HepG2 (cell line): ENCODE measurements around the gene HPS3. TPM values are rescaled to one million over a fixed set of nuclear protein-coding genes. Genes with fewer than 3 reads are reported as not detected.
A peak's percentile ranks its signal among the peaks of the same experiment; 100 is the strongest.

Experiments used
- ARNT ChIP-seq: fragments of 450-650 bp; IDR thresholded peaks from 2 replicates; pipeline ENCODE4 v1.6.1; 2017
- BRD4 ChIP-seq: sonication (generic); formaldehyde crosslinking; IDR thresholded peaks from 2 replicates; pipeline ENCODE4 v1.4.0; 2020; ENCODE audit warnings: missing genetic modification reagents
- CREM ChIP-seq, 2 experiments: sonication (generic) in 1 of 2; formaldehyde crosslinking in 1 of 2; IDR thresholded peaks; 2 replicates each; pipeline versions ENCODE4 v1.4.0 to v1.6.1; 2016 to 2020; ENCODE audit warnings: antibody characterized with exemption in 1 of 2, mild to moderate bottlenecking in 1 of 2, missing genetic modification reagents in 1 of 2
- DNMT3B ChIP-seq: conservative IDR thresholded peaks from 2 replicates; pipeline ENCODE4 v1.6.1; 2016; ENCODE audit warnings: missing biosample characterization, control low read depth
- ETV5 ChIP-seq: IDR thresholded peaks from 2 replicates; pipeline ENCODE4 v1.6.1; 2018; ENCODE audit warnings: missing biosample characterization, missing genetic modification reagents, inconsistent platforms, borderline replicate concordance
- FOSL1 ChIP-seq: sonication (generic); formaldehyde crosslinking; IDR thresholded peaks from 2 replicates; pipeline ENCODE4 v1.9.0; 2021; ENCODE audit warnings: missing genetic modification reagents, borderline replicate concordance
- GZF1 ChIP-seq: sonication (generic); formaldehyde crosslinking; IDR thresholded peaks from 2 replicates; pipeline ENCODE4 v1.5.1; 2020; ENCODE audit warnings: mild to moderate bottlenecking, missing genetic modification reagents
- HOXD1 ChIP-seq: sonication (generic); formaldehyde crosslinking; IDR thresholded peaks from 2 replicates; pipeline ENCODE4 v1.5.0; 2020; ENCODE audit warnings: missing genetic modification reagents
- KLF13 ChIP-seq: sonication (generic); formaldehyde crosslinking; IDR thresholded peaks from 2 replicates; pipeline ENCODE4 v1.4.0; 2020; ENCODE audit warnings: mild to moderate bottlenecking, missing genetic modification reagents
- NCOA5 ChIP-seq: sonication (generic); formaldehyde crosslinking; IDR thresholded peaks from 2 replicates; pipeline ENCODE4 v1.4.0; 2020; ENCODE audit warnings: missing genetic modification reagents
- ZBTB38 ChIP-seq: sonication (generic); formaldehyde crosslinking; IDR thresholded peaks from 2 replicates; pipeline ENCODE4 v1.5.1; 2020; ENCODE audit warnings: mild to moderate bottlenecking, missing genetic modification reagents
- ZNF644 ChIP-seq: IDR thresholded peaks from 2 replicates; pipeline ENCODE4 v1.6.1; 2016; ENCODE audit warnings: low read depth
- ZNF670 ChIP-seq: sonication (generic); formaldehyde crosslinking; IDR thresholded peaks from 2 replicates; pipeline ENCODE4 v1.8.0; 2022; ENCODE audit warnings: mild to moderate bottlenecking, missing genetic modification reagents, borderline replicate concordance
- ZSCAN9 ChIP-seq: IDR thresholded peaks from 2 replicates; pipeline ENCODE4 v1.6.1; 2016; ENCODE audit warnings: borderline replicate concordance
- polyA plus RNA-seq, 8 experiments: library from polyadenylated mRNA; depleted of rRNA in 3 of 8; stranded (reverse) in 7 of 8; unstranded in 1 of 8; fragments of >200 nt; fragmentation: Illumina TruSeq in 4 of 8; extraction: Trizol in 4 of 8; gene quantifications; 2 replicates each; pipeline versions ENCODE4 v1.2.1 to v1.2.3, GENCODE V29; 2011 to 2016; ENCODE audit warnings: low read depth in 4 of 8, missing spikeins in 1 of 8, mixed read lengths in 1 of 8; ENCODE audit not compliant: insufficient read depth in 1 of 8
- total RNA-seq, 5 experiments: library from RNA; depleted of rRNA; stranded (reverse); fragments of >200 nt; fragmentation: Illumina TruSeq; extraction: Trizol; gene quantifications; 2 replicates each; pipeline ENCODE4 v1.2.3, GENCODE V29; 2016; ENCODE audit warnings: low read depth in 1 of 5
- TF ChIP-seq, protein P1 (sequence below): sonication (generic); formaldehyde crosslinking; IDR thresholded peaks from 2 replicates; pipeline ENCODE4 v1.4.0; 2020; ENCODE audit warnings: mild to moderate bottlenecking, missing genetic modification reagents
- TF ChIP-seq, protein P2 (sequence below): sonication (generic); formaldehyde crosslinking; IDR thresholded peaks from 2 replicates; pipeline ENCODE4 v1.4.0; 2020; ENCODE audit warnings: mild to moderate bottlenecking, missing genetic modification reagents
- TF ChIP-seq, protein P3 (sequence below): sonication (generic); formaldehyde crosslinking; conservative IDR thresholded peaks from 2 replicates; pipeline ENCODE4 v1.4.0; 2020; ENCODE audit warnings: mild to moderate bottlenecking, missing genetic modification reagents, moderate library complexity
- TF ChIP-seq, protein P4 (sequence below): sonication (generic); formaldehyde crosslinking; IDR thresholded peaks from 2 replicates; pipeline ENCODE4 v1.4.0; 2020; ENCODE audit warnings: missing genetic modification reagents; ENCODE audit errors: not compliant biosample characterization
- TF ChIP-seq, protein P5 (sequence below): sonication (generic); formaldehyde crosslinking; IDR thresholded peaks from 2 replicates; pipeline ENCODE4 v1.8.1; 2022; ENCODE audit warnings: low read depth, mild to moderate bottlenecking, missing genetic modification reagents

Gene HPS3
- total and polyA plus RNA-seq, 2 of the 13 experiments (the other 11 are each of a cell fraction or from before 2014, with no cell fraction given) = 9.5 to 18.9 TPM

DNA sequence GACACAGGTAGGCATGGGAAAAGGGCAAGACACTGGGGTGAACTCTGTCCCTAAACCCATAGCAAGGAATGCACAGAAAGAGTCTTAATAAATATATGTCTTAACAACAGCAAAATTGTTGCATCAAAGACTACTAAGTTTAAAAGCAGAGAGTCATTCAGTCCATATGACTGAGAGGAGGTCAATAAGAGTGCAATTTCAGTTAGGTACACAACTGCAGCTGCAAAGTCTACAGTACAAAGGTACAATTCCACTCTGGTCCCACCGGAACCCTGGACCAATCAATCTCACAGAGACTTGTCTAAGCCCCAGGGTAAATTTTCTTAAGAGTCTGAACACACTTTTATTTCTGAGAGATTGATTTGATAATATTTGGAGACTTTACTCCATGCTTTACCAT, 85.3 kb downstream of the HPS3 start (continued):
- TF ChIP-seq, protein P1, sequence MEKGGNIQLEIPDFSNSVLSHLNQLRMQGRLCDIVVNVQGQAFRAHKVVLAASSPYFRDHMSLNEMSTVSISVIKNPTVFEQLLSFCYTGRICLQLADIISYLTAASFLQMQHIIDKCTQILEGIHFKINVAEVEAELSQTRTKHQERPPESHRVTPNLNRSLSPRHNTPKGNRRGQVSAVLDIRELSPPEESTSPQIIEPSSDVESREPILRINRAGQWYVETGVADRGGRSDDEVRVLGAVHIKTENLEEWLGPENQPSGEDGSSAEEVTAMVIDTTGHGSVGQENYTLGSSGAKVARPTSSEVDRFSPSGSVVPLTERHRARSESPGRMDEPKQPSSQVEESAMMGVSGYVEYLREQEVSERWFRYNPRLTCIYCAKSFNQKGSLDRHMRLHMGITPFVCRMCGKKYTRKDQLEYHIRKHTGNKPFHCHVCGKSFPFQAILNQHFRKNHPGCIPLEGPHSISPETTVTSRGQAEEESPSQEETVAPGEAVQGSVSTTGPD (CRISPR knock-in tag) = peak; percentile 38; the same call in 1 of the 2 replicates
- no peak for TF ChIP-seq ZBTB38
- TF ChIP-seq ARNT = no peak
- TF ChIP-seq BRD4 (CRISPR knock-in tag) = no peak
- TF ChIP-seq ZNF644 (CRISPR knock-in tag) = peak; percentile 68; the same call in 1 of the 2 replicates
- peak; percentile 88 for TF ChIP-seq CREM (IDR thresholded peaks at IDR 0.05)
- no peak for TF ChIP-seq CREM (CRISPR knock-in tag; IDR thresholded peaks at IDR 0.05)
- TF ChIP-seq, protein P2, sequence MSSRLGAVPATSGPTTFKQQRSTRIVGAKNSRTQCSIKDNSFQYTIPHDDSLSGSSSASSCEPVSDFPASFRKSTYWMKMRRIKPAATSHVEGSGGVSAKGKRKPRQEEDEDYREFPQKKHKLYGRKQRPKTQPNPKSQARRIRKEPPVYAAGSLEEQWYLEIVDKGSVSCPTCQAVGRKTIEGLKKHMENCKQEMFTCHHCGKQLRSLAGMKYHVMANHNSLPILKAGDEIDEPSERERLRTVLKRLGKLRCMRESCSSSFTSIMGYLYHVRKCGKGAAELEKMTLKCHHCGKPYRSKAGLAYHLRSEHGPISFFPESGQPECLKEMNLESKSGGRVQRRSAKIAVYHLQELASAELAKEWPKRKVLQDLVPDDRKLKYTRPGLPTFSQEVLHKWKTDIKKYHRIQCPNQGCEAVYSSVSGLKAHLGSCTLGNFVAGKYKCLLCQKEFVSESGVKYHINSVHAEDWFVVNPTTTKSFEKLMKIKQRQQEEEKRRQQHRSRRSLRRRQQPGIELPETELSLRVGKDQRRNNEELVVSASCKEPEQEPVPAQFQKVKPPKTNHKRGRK (CRISPR knock-in tag) = no peak
- peak; percentile 58; the same call in 1 of the 2 replicates for TF ChIP-seq ZNF670 (CRISPR knock-in tag)
- no peak for TF ChIP-seq DNMT3B (CRISPR knock-in tag)
- no peak for TF ChIP-seq GZF1 (CRISPR knock-in tag)
- TF ChIP-seq, protein P3, sequence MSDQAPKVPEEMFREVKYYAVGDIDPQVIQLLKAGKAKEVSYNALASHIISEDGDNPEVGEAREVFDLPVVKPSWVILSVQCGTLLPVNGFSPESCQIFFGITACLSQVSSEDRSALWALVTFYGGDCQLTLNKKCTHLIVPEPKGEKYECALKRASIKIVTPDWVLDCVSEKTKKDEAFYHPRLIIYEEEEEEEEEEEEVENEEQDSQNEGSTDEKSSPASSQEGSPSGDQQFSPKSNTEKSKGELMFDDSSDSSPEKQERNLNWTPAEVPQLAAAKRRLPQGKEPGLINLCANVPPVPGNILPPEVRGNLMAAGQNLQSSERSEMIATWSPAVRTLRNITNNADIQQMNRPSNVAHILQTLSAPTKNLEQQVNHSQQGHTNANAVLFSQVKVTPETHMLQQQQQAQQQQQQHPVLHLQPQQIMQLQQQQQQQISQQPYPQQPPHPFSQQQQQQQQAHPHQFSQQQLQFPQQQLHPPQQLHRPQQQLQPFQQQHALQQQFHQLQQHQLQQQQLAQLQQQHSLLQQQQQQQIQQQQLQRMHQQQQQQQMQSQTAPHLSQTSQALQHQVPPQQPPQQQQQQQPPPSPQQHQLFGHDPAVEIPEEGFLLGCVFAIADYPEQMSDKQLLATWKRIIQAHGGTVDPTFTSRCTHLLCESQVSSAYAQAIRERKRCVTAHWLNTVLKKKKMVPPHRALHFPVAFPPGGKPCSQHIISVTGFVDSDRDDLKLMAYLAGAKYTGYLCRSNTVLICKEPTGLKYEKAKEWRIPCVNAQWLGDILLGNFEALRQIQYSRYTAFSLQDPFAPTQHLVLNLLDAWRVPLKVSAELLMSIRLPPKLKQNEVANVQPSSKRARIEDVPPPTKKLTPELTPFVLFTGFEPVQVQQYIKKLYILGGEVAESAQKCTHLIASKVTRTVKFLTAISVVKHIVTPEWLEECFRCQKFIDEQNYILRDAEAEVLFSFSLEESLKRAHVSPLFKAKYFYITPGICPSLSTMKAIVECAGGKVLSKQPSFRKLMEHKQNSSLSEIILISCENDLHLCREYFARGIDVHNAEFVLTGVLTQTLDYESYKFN (CRISPR knock-in tag) = peak; percentile 92
- no peak for TF ChIP-seq KLF13 (CRISPR knock-in tag)
- TF ChIP-seq ETV5 (CRISPR knock-in tag) = peak; percentile 95
- TF ChIP-seq, protein P4, sequence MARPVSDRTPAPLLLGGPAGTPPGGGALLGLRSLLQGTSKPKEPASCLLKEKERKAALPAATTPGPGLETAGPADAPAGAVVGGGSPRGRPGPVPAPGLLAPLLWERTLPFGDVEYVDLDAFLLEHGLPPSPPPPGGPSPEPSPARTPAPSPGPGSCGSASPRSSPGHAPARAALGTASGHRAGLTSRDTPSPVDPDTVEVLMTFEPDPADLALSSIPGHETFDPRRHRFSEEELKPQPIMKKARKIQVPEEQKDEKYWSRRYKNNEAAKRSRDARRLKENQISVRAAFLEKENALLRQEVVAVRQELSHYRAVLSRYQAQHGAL (CRISPR knock-in tag) = no peak
- TF ChIP-seq HOXD1 (CRISPR knock-in tag) = peak; percentile 97
- TF ChIP-seq NCOA5 = no peak
- no peak for TF ChIP-seq FOSL1
- TF ChIP-seq, protein P5, sequence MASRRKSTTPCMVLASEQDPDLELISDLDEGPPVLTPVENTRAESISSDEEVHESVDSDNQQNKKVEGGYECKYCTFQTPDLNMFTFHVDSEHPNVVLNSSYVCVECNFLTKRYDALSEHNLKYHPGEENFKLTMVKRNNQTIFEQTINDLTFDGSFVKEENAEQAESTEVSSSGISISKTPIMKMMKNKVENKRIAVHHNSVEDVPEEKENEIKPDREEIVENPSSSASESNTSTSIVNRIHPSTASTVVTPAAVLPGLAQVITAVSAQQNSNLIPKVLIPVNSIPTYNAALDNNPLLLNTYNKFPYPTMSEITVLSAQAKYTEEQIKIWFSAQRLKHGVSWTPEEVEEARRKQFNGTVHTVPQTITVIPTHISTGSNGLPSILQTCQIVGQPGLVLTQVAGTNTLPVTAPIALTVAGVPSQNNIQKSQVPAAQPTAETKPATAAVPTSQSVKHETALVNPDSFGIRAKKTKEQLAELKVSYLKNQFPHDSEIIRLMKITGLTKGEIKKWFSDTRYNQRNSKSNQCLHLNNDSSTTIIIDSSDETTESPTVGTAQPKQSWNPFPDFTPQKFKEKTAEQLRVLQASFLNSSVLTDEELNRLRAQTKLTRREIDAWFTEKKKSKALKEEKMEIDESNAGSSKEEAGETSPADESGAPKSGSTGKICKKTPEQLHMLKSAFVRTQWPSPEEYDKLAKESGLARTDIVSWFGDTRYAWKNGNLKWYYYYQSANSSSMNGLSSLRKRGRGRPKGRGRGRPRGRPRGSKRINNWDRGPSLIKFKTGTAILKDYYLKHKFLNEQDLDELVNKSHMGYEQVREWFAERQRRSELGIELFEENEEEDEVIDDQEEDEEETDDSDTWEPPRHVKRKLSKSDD (CRISPR knock-in tag) = no peak
- TF ChIP-seq ZSCAN9 = peak; percentile 26; the same call in 1 of the 2 replicates
